ENCODE data around the gene AFTPH.

DNA sequence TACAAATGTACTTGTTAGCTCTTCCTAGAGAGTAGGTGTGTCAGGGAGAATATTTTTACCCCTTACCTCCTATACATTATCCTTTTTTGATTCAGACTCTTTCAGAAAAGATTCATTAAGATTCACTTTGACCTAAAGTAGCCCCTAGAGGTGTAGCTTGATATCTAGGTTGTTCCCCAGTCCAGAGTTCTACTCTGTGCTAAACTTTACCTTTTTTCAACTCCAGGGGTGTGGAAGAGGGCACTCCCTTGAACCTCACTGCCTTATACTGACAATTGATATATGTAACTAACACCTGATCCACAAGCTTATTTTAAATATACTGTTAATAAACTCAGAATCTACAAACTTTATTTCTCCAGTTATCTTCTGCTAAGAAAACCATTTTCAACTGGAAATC, 30.0 kb downstream of the AFTPH start:
- TF ChIP-seq, protein P1, sequence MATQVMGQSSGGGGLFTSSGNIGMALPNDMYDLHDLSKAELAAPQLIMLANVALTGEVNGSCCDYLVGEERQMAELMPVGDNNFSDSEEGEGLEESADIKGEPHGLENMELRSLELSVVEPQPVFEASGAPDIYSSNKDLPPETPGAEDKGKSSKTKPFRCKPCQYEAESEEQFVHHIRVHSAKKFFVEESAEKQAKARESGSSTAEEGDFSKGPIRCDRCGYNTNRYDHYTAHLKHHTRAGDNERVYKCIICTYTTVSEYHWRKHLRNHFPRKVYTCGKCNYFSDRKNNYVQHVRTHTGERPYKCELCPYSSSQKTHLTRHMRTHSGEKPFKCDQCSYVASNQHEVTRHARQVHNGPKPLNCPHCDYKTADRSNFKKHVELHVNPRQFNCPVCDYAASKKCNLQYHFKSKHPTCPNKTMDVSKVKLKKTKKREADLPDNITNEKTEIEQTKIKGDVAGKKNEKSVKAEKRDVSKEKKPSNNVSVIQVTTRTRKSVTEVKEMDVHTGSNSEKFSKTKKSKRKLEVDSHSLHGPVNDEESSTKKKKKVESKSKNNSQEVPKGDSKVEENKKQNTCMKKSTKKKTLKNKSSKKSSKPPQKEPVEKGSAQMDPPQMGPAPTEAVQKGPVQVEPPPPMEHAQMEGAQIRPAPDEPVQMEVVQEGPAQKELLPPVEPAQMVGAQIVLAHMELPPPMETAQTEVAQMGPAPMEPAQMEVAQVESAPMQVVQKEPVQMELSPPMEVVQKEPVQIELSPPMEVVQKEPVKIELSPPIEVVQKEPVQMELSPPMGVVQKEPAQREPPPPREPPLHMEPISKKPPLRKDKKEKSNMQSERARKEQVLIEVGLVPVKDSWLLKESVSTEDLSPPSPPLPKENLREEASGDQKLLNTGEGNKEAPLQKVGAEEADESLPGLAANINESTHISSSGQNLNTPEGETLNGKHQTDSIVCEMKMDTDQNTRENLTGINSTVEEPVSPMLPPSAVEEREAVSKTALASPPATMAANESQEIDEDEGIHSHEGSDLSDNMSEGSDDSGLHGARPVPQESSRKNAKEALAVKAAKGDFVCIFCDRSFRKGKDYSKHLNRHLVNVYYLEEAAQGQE (IDR thresholded peaks at IDR 0.05), result no peak
- TF ChIP-seq RAD21 (conservative IDR thresholded peaks at IDR 0.05 in 1 of 2, IDR thresholded peaks at IDR 0.05 in 1 of 2) (no peak), HOXB5 (CRISPR knock-in tag; IDR thresholded peaks at IDR 0.05) (no peak)
- TF ChIP-seq, protein P2, sequence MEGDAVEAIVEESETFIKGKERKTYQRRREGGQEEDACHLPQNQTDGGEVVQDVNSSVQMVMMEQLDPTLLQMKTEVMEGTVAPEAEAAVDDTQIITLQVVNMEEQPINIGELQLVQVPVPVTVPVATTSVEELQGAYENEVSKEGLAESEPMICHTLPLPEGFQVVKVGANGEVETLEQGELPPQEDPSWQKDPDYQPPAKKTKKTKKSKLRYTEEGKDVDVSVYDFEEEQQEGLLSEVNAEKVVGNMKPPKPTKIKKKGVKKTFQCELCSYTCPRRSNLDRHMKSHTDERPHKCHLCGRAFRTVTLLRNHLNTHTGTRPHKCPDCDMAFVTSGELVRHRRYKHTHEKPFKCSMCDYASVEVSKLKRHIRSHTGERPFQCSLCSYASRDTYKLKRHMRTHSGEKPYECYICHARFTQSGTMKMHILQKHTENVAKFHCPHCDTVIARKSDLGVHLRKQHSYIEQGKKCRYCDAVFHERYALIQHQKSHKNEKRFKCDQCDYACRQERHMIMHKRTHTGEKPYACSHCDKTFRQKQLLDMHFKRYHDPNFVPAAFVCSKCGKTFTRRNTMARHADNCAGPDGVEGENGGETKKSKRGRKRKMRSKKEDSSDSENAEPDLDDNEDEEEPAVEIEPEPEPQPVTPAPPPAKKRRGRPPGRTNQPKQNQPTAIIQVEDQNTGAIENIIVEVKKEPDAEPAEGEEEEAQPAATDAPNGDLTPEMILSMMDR (IDR thresholded peaks at IDR 0.05), result no peak
- TF ChIP-seq, protein P3, sequence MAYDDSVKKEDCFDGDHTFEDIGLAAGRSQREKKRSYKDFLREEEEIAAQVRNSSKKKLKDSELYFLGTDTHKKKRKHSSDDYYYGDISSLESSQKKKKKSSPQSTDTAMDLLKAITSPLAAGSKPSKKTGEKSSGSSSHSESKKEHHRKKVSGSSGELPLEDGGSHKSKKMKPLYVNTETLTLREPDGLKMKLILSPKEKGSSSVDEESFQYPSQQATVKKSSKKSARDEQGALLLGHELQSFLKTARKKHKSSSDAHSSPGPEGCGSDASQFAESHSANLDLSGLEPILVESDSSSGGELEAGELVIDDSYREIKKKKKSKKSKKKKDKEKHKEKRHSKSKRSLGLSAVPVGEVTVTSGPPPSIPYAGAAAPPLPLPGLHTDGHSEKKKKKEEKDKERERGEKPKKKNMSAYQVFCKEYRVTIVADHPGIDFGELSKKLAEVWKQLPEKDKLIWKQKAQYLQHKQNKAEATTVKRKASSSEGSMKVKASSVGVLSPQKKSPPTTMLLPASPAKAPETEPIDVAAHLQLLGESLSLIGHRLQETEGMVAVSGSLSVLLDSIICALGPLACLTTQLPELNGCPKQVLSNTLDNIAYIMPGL (CRISPR knock-in tag; IDR thresholded peaks at IDR 0.05; ENCODE audit: borderline replicate concordance), result no peak

Data from A549 (cell line).